Measurements from ENCODE around the gene KCNN3.

Gene KCNN3

GRCh38 chr1:154788110-154788870, 81.8 kb downstream of the KCNN3 start:
- no peak for DNase-seq

GRCh38 chr1:154786804-154787570, 83.1 kb downstream of the KCNN3 start:
- DNase-seq = no peak

- no peak for DNase-seq
Observed at GRCh38 chr1:154784924-154785531, 85.1 kb downstream of the KCNN3 start.

GRCh38 chr1:154784416-154784815, 85.7 kb downstream of the KCNN3 start:
- DNase-seq = no peak

- no peak for DNase-seq
Observed at GRCh38 chr1:154783976-154784375, 86.1 kb downstream of the KCNN3 start.

GRCh38 chr1:154780541-154780940, 89.5 kb downstream of the KCNN3 start:
- DNase-seq = no peak

GRCh38 chr1:154779551-154780189, 90.4 kb downstream of the KCNN3 start:
- DNase-seq = no peak

GRCh38 chr1:154778944-154779343, 91.1 kb downstream of the KCNN3 start:
- DNase-seq = no peak

- no peak for DNase-seq
Observed at GRCh38 chr1:154778275-154778674, 91.8 kb downstream of the KCNN3 start.

- no peak for DNase-seq
Observed at GRCh38 chr1:154777781-154778180, 92.3 kb downstream of the KCNN3 start.

GRCh38 chr1:154777154-154777553, 92.9 kb downstream of the KCNN3 start:
- DNase-seq = no peak

- no peak for DNase-seq
Observed at GRCh38 chr1:154775621-154776605, 94.2 kb downstream of the KCNN3 start.

- no peak for DNase-seq
Observed at GRCh38 chr1:154774175-154774855, 95.8 kb downstream of the KCNN3 start.

GRCh38 chr1:154773551-154773950, 96.5 kb downstream of the KCNN3 start:
- DNase-seq = no peak

- no peak for DNase-seq
Observed at GRCh38 chr1:154772606-154773506, 97.2 kb downstream of the KCNN3 start.

GRCh38 chr1:154772056-154772455, 98.0 kb downstream of the KCNN3 start:
- no peak for DNase-seq

- DNase-seq = no peak
Observed at GRCh38 chr1:154770897-154771594, 99.0 kb downstream of the KCNN3 start.

- no peak for DNase-seq
Observed at GRCh38 chr1:154769193-154769895, 100.7 kb downstream of the KCNN3 start.

Data from T-helper 9 cell (primary cell).